Adrenal gland (tissue), 12 donors: ENCODE results near the gene JPH3. TPM values are rescaled to one million over a fixed set of nuclear protein-coding genes. Genes with fewer than 3 reads are reported as not detected.

Experiments used
- DNase-seq, 7 donors: peaks; one replicate each; pipeline ENCODE4 v3.0.0-alpha.2; 2019 to 2020
- H3K27ac ChIP-seq, 5 donors: fragments of 200-600 bp; sonication (generic) in 4 of 5; 1 replicate in 3 of 5; 2 replicates in 2 of 5; pipeline versions ENCODE4 v1.5.1 to v1.8.0; 2016 to 2020; ENCODE audit warnings: mild to moderate bottlenecking in 1 of 5
- H3K27me3 ChIP-seq: fragments of 200-600 bp; 2 replicates; pipeline ENCODE4 v1.8.0; 2021
- H3K36me3 ChIP-seq, 2 donors: fragments of 200-600 bp; replicated peaks in 1 of 2; 1 replicate in 1 of 2; 2 replicates in 1 of 2; pipeline versions ENCODE4 v1.5.1 to v1.8.0; 2018 to 2022
- H3K4me1 ChIP-seq, 2 donors: fragments of 200-600 bp; replicated peaks in 1 of 2; 1 replicate in 1 of 2; 2 replicates in 1 of 2; pipeline versions ENCODE4 v1.5.1 to v1.8.0; 2018 to 2021
- H3K4me3 ChIP-seq, 4 donors: fragments of 200-600 bp; sonication (generic) in 3 of 4; one replicate each; pipeline ENCODE4 v1.5.1; 2016 to 2018
- H3K9me3 ChIP-seq, 3 donors: fragments of 200-600 bp; sonication (generic) in 1 of 3; replicated peaks in 1 of 3; 1 replicate in 2 of 3; 2 replicates in 1 of 3; pipeline versions ENCODE4 v1.5.1 to v1.8.0; 2016 to 2021
- POLR2A ChIP-seq, 2 donors: fragments of 450-650 bp; IDR thresholded peaks; one replicate each; pipeline ENCODE4 v1.6.1; 2017; ENCODE audit warnings: antibody characterized with exemption in 2 of 2, mild to moderate bottlenecking in 2 of 2, moderate library complexity in 1 of 2
- WGBS, 4 donors: extraction: QIAGEN DNeasy Blood & Tissue Kit in 2 of 4; methylation state at CpG; one replicate each; pipeline versions ENCODE4 v1.1.5 to v1.1.7; 2013 to 2017; 5-methylcytosine and 5-hydroxymethylcytosine counted together
- intact Hi-C, 2 donors: fragments of 100-400 bp; cut with DNase I; formaldehyde crosslinking; loops; one replicate each; pipeline versions ENCODE4 v1.14.1 to v1.15.0; 2022 to 2023
- polyA plus RNA-seq, 3 donors: library from polyadenylated mRNA; stranded (reverse); fragments of 200-250 nt in 2 of 3; fragments of 350-450 nt in 1 of 3; fragmentation: Illumina TruSeq in 1 of 3; extraction: RNeasy Lipid Tissue Mini Kit (QIAGEN cat#74804) in 1 of 3; gene quantifications; one replicate each; pipeline ENCODE4 v1.2.3, GENCODE V29; 2013 to 2014
- total RNA-seq, 9 donors: library from RNA; depleted of rRNA in 4 of 9; stranded (reverse); fragments of >200 nt in 4 of 9; fragments of 120-200 nt in 1 of 9; fragmentation: NEBNext Ultra II Directional in 1 of 9; extraction: Animal tissue kit (Norgen Biotek cat#: 25700) in 1 of 9; gene quantifications; one replicate each; pipeline versions ENCODE4 v1.1.0 to v1.2.4, GENCODE V29; 2013 to 2023
- TF ChIP-seq, protein P1 (sequence below), 6 experiments: fragments of 450-650 bp in 4 of 6; fragments of 200-600 bp in 2 of 6; sonication (generic) in 1 of 6; IDR thresholded peaks; 1 replicate in 5 of 6; 2 replicates in 1 of 6; pipeline versions ENCODE4 v1.5.1 to v1.8.0; 2016 to 2021; ENCODE audit warnings: antibody characterized with exemption in 6 of 6, mild to moderate bottlenecking in 2 of 6, moderate library complexity in 1 of 6
- donor health status: healthy with polysubstance abuse.
- donor health status: Bipolar disorder and iron deficiency.
- donor health status: DM: yes; HTN: yes; CAD: no.
- donor health status: DM: no; HTN: no; CAD: no.
- donor health status: DM: no; HTN: no; CAD: no.
- donor health status: DM: yes; HTN: yes; CAD: no.

The JPH3 gene
- total and polyA plus RNA-seq, 12 donors: 0.10 to 3.7 (median 0.71) TPM; not detected in 1

DNA sequence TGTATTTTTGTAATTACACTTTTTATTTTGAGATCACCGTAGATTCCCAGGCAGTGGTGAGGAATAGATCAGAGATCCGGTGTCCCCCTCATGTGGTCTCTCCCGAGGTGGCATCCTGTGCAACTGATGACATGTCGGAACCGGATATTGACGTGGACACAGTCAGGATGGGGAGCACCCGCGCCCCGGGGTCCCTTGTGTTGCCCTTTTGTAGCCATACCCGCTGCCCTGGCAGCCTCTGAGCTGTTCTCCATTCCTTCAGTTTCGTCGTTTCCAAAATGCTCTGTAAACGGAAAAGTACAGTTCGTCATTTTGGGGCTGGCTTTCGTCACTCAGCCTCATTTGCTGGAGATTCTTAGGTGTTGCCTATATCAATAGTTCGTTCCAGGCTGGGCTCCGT is 14.2 kb downstream of the JPH3 start:
- Histone ChIP-seq H3K4me3 (no peak overlapping the region), H3K27ac (no peak overlapping the region), H3K27me3 (no peaks in the 10 kb centered on the region), H3K9me3 (no peaks in the 10 kb centered on the region), H3K36me3 (no peaks in the 10 kb centered on the region), H3K4me1 (no peaks in the 10 kb centered on the region)
- no peak for DNase-seq
- TF ChIP-seq, protein P1, sequence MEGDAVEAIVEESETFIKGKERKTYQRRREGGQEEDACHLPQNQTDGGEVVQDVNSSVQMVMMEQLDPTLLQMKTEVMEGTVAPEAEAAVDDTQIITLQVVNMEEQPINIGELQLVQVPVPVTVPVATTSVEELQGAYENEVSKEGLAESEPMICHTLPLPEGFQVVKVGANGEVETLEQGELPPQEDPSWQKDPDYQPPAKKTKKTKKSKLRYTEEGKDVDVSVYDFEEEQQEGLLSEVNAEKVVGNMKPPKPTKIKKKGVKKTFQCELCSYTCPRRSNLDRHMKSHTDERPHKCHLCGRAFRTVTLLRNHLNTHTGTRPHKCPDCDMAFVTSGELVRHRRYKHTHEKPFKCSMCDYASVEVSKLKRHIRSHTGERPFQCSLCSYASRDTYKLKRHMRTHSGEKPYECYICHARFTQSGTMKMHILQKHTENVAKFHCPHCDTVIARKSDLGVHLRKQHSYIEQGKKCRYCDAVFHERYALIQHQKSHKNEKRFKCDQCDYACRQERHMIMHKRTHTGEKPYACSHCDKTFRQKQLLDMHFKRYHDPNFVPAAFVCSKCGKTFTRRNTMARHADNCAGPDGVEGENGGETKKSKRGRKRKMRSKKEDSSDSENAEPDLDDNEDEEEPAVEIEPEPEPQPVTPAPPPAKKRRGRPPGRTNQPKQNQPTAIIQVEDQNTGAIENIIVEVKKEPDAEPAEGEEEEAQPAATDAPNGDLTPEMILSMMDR (IDR thresholded peaks at IDR 0.05): no peak
- TF ChIP-seq POLR2A (IDR thresholded peaks at IDR 0.05): no peak
- intact Hi-C loops: no loop called here
- 76 to 78% (median 77%) methylated on average over 17 of the region's 17 CpGs for WGBS, 4 donors

- Histone ChIP-seq H3K27me3 (no peaks in the 10 kb centered on the region), H3K4me1 (no peaks in the 10 kb centered on the region), H3K27ac (no peak overlapping the region), H3K36me3 (no peaks in the 10 kb centered on the region), H3K4me3 (no peak overlapping the region), H3K9me3 (no peaks in the 10 kb centered on the region)
- DNase-seq: no peak
- WGBS, 4 donors: 76 to 82% (median 79%) methylated on average over 12 of the region's 12 CpGs
- TF ChIP-seq, protein P1 (IDR thresholded peaks at IDR 0.05): no peak
- no peak for TF ChIP-seq POLR2A (IDR thresholded peaks at IDR 0.05)
- intact Hi-C loops: no loop called here
Measured at GRCh38 chr16:87618216-87618615, 15.9 kb downstream of the JPH3 start.

DNA sequence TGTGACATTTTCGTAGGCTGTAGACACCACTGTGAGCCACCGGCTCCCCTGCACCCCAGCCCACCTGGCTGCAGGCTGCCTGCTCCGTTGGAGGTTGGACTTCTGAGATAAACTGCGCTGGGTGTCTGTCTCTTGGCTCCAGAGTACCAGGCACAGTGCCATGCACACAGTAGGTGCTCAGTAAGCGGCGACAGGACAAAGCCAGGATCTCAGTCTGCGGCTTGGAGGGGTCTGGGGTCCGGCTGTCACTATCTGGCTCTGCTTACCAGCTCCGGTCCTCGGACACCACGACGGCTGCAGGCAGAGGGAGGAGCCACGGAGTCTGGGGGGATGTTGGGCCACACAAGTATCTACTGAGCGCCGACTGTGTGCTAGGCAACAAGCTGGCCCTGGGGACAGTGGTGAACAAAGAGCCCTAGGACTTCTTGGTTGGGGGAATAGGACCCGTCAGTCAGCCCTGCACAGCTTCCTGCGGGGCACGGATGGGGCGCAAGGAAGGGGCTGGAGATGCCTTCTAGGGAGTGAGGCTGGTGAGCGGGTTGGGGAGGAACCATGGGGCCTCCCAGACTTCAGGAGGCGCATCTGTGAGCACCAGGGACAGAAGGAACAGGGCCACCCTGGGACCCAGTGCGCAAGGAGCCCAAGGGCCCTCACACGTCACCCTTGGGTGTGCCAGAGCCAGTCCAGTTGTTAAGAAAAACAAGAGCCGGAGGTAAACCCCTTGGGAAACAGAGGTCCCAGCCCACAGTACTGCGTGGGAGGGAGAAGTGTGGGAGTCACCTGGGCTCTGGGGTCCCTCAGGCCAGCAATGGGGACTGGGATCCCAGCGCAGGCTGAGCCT is 17.3 kb downstream of the JPH3 start:
- TF ChIP-seq, protein P1 (IDR thresholded peaks at IDR 0.05): no peak
- TF ChIP-seq POLR2A (IDR thresholded peaks at IDR 0.05): no peak
- Histone ChIP-seq H3K27ac (no peak overlapping the region), H3K9me3 (no peaks in the 10 kb centered on the region), H3K36me3 (no peaks in the 10 kb centered on the region), H3K4me1 (no peaks in the 10 kb centered on the region), H3K27me3 (no peaks in the 10 kb centered on the region), H3K4me3 (no peak overlapping the region)
- intact Hi-C loops: no loop called here
- no peak for DNase-seq
- 53 to 69% (median 66%) methylated on average over 21 to 26 of the region's 26 CpGs for WGBS, 4 donors

GRCh38 chr16:87620201-87620495 is 17.8 kb downstream of the JPH3 start:
- no peaks in the 10 kb centered on the region for H3K4me1 ChIP-seq
- H3K4me3 ChIP-seq: no peak overlapping the region
- WGBS, 4 donors: 8 to 33% (median 28%) methylated on average over 3 to 5 of the region's 5 CpGs
- H3K9me3 ChIP-seq: no peaks in the 10 kb centered on the region
- H3K27me3 ChIP-seq: no peaks in the 10 kb centered on the region
- no peak for DNase-seq
- H3K27ac ChIP-seq: no peak overlapping the region
- TF ChIP-seq, protein P1 (IDR thresholded peaks at IDR 0.05): no peak
- TF ChIP-seq POLR2A (IDR thresholded peaks at IDR 0.05): no peak
- H3K36me3 ChIP-seq: no peaks in the 10 kb centered on the region
- intact Hi-C loops: no loop called here
